Erythroblast (primary cell): ENCODE measurements around the gene TPPP.

Experiments used
- DNase-seq, 2 experiments: peaks; one replicate each; lab custom pipeline; 2025; lab: John Stamatoyannopoulos, UW
- GATA1 ChIP-seq: IDR thresholded peaks from 2 replicates; pipeline ENCODE4 v1.6.1; 2011; ENCODE audit warnings: low read depth, mild to moderate bottlenecking, control low read depth, low read length, moderate library complexity
- POLR2A ChIP-seq: IDR thresholded peaks from 2 replicates; pipeline ENCODE4 v1.6.1; 2011; ENCODE audit warnings: mild to moderate bottlenecking, low read length

The TPPP gene

GRCh38 chr5:647311-647710, 45.8 kb downstream of the TPPP start:
- no peak for TF ChIP-seq POLR2A
- TF ChIP-seq GATA1 = no peak
- no peak for DNase-seq

GRCh38 chr5:646396-647201, 46.6 kb downstream of the TPPP start:
- TF ChIP-seq POLR2A (no peak), GATA1 (no peak)
- DNase-seq = no peak

GRCh38 chr5:645421-645820, 47.7 kb downstream of the TPPP start:
- no peak for DNase-seq
- TF ChIP-seq POLR2A (no peak), GATA1 (no peak)

GRCh38 chr5:644971-645370, 48.2 kb downstream of the TPPP start:
- no peak for DNase-seq
- TF ChIP-seq GATA1 (no peak), POLR2A (no peak)

GRCh38 chr5:644509-644908, 48.6 kb downstream of the TPPP start:
- TF ChIP-seq GATA1 (no peak), POLR2A (no peak)
- no peak for DNase-seq

GRCh38 chr5:643811-644271, 49.3 kb downstream of the TPPP start:
- TF ChIP-seq GATA1 (no peak), POLR2A (no peak)
- no peak for DNase-seq

- DNase-seq = no peak
- no peak for TF ChIP-seq POLR2A
- TF ChIP-seq GATA1 = no peak
These were observed 49.8 kb downstream of the TPPP start for GRCh38 chr5:643351-643801.

GRCh38 chr5:642481-642880, 50.7 kb downstream of the TPPP start:
- no peak for TF ChIP-seq POLR2A

GRCh38 chr5:641331-641765, 51.8 kb downstream of the TPPP start:
- TF ChIP-seq POLR2A (no peak), GATA1 (no peak)

More at GRCh38 chr5:642481-642880, 50.7 kb downstream of the TPPP start:
- DNase-seq = no peak

GRCh38 chr5:640461-641330, 52.5 kb downstream of the TPPP start:
- TF ChIP-seq POLR2A (no peak), GATA1 (no peak)
- no peak for DNase-seq

More at GRCh38 chr5:641331-641765, 51.8 kb downstream of the TPPP start:
- DNase-seq = no peak

- TF ChIP-seq GATA1 = no peak
- no peak for TF ChIP-seq POLR2A
- DNase-seq = no peak
These were observed 53.5 kb downstream of the TPPP start for GRCh38 chr5:639584-640213.

- no peak for DNase-seq
- TF ChIP-seq POLR2A = no peak
- no peak for TF ChIP-seq GATA1
These were observed 54.0 kb downstream of the TPPP start for GRCh38 chr5:639253-639530.

GRCh38 chr5:638501-639252, 54.5 kb downstream of the TPPP start:
- TF ChIP-seq POLR2A (no peak), GATA1 (no peak)
- DNase-seq = no peak
